Heart left ventricle (tissue), 13 donors: ENCODE results near the gene GAP43.

Experiments used
- POLR2A ChIP-seq, 2 donors: fragments of 450-650 bp; IDR thresholded peaks; one replicate each; pipeline ENCODE4 v1.6.1; 2017; ENCODE audit warnings: antibody characterized with exemption in 2 of 2, mild to moderate bottlenecking in 2 of 2, moderate library complexity in 2 of 2
- TF ChIP-seq, protein P1 (sequence below), 12 donors: fragments of 200-600 bp; sonication (generic) in 4 of 12; IDR thresholded peaks; one replicate each; pipeline versions ENCODE4 v1.5.0 to v1.8.0; 2018 to 2022; ENCODE audit warnings: antibody characterized with exemption in 12 of 12, mild to moderate bottlenecking in 5 of 12
- donor health status: ischemic (EF 13 %, LVEDD 7.1; RV severe dilation, severe dysfunction).
- donor health status: DM: no; HTN: yes; CAD: no.
- donor health status: DM: no; HTN: no; CAD: no.
- donor health status: ischemic (EF 25% LVEDD 6.9; RV normal size, moderate dysfunction).
- donor health status: ischemic (EF 25% LVEDD 5.7; RV mildly dilated, moderate dysfunction).
- donor health status: ischemic (EF 35%, LVEDD 5.7; RV mildly dilated, moderate dysfunction).
- donor health status: nonischemic (EF 11% LVEDD 7.7; RV severe dilation, severe dysfunction).
- donor health status: DM: yes; HTN: yes; CAD: no.
- donor health status: PGD.
- donor health status: ischemic (EF 29% LVEDD 5.4; RV normal size, mild dysfunction).
- donor health status: nonischemic (EF 23%, LVEDD 6.1; RV moderate dilation, normal function).

DNA sequence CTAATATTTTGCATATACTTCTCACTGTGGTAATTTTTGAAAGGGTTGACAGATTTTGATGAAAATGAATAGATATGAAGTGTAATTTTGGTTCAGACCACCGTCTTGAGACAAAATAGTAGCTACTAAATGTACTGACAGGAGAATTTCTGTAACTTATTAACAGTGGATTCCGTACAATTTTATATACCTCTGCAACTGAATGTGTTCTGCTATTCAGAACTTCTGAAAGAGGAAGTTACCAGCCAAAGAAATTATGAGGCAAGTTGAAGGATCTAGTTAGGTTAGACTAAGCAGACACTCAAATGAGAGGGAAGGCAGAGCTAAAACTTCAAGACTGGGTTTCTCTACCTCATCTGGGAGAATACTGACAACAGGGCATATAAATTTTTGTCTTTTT, 29.4 kb downstream of the GAP43 start:
- TF ChIP-seq, protein P1, sequence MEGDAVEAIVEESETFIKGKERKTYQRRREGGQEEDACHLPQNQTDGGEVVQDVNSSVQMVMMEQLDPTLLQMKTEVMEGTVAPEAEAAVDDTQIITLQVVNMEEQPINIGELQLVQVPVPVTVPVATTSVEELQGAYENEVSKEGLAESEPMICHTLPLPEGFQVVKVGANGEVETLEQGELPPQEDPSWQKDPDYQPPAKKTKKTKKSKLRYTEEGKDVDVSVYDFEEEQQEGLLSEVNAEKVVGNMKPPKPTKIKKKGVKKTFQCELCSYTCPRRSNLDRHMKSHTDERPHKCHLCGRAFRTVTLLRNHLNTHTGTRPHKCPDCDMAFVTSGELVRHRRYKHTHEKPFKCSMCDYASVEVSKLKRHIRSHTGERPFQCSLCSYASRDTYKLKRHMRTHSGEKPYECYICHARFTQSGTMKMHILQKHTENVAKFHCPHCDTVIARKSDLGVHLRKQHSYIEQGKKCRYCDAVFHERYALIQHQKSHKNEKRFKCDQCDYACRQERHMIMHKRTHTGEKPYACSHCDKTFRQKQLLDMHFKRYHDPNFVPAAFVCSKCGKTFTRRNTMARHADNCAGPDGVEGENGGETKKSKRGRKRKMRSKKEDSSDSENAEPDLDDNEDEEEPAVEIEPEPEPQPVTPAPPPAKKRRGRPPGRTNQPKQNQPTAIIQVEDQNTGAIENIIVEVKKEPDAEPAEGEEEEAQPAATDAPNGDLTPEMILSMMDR (IDR thresholded peaks at IDR 0.05): no peak
- no peak for TF ChIP-seq POLR2A (IDR thresholded peaks at IDR 0.05)
